Measurements from ENCODE around the gene SLC9A2.

GRCh38 chr2:102660574-102660973 lies 41.2 kb downstream of the SLC9A2 start:
- TF ChIP-seq POLR2A (IDR thresholded peaks at IDR 0.05) (no peak), POLR2AphosphoS5 (IDR thresholded peaks at IDR 0.05) (no peak)

Measured in sigmoid colon (tissue), 4 donors.